Tibial artery (tissue), 4 donors: ENCODE results near the gene SNAPC4.

Source experiments
- DNase-seq, 2 donors: peaks; one replicate each; pipeline ENCODE4 v3.0.0-alpha.2; 2019
- H3K27ac ChIP-seq, 2 donors: fragments of 200-600 bp; sonication (generic) in 1 of 2; 1 replicate in 1 of 2; 2 replicates in 1 of 2; pipeline ENCODE4 v1.5.1; 2018 to 2019; ENCODE audit warnings: mild to moderate bottlenecking in 1 of 2
- H3K27me3 ChIP-seq, 2 donors: fragments of 200-600 bp; sonication (generic) in 1 of 2; one replicate each; pipeline versions ENCODE4 v1.5.1 to v1.6.0; 2016 to 2019
- H3K36me3 ChIP-seq, 3 donors: fragments of 200-600 bp; sonication (generic) in 2 of 3; one replicate each; pipeline ENCODE4 v1.5.1; 2016 to 2019; ENCODE audit warnings: mild to moderate bottlenecking in 2 of 3
- H3K4me1 ChIP-seq, 4 donors: fragments of 200-600 bp; sonication (generic) in 2 of 4; 1 replicate in 3 of 4; 2 replicates in 1 of 4; pipeline ENCODE4 v1.5.1; 2016 to 2019
- H3K4me3 ChIP-seq, 2 donors: fragments of 200-600 bp; sonication (generic) in 1 of 2; 1 replicate in 1 of 2; 2 replicates in 1 of 2; pipeline ENCODE4 v1.5.1; 2018 to 2019; ENCODE audit warnings: mild to moderate bottlenecking in 2 of 2
- H3K9me3 ChIP-seq, 3 donors: fragments of 200-600 bp; sonication (generic) in 1 of 3; one replicate each; pipeline ENCODE4 v1.5.1; 2016 to 2019
- CTCF ChIP-seq, 2 experiments: fragments of 200-600 bp in 1 of 2; fragments of 450-650 bp in 1 of 2; IDR thresholded peaks; one replicate each; pipeline ENCODE4 v1.5.1; 2017 to 2019; ENCODE audit warnings: antibody characterized with exemption in 2 of 2, mild to moderate bottlenecking in 1 of 2, moderate library complexity in 1 of 2
- intact Hi-C: fragments of 100-400 bp; cut with DNase I; formaldehyde crosslinking; loops from one replicate; pipeline ENCODE4 v1.15.0; 2023; ENCODE audit warnings: low total_unique reads

SNAPC4 gene

GRCh38 chr9:136419092-136419420 lies 19.1 kb upstream of the SNAPC4 start:
- peaks cover 88 to 100% (median 96%) of the 10 kb centered on the region in 3 donors for H3K36me3 ChIP-seq
- no peak overlapping the region for H3K4me3 ChIP-seq
- no peak for DNase-seq
- TF ChIP-seq CTCF (IDR thresholded peaks at IDR 0.05) = no peak
- no peak overlapping the region for H3K27ac ChIP-seq
- no peaks in the 10 kb centered on the region for H3K27me3 ChIP-seq
- no peaks in the 10 kb centered on the region for H3K9me3 ChIP-seq
- no peaks in the 10 kb centered on the region for H3K4me1 ChIP-seq
- intact Hi-C loops = no loop called here

- Histone ChIP-seq H3K9me3 (no peaks in the 10 kb centered on the region), H3K27me3 (no peaks in the 10 kb centered on the region), H3K4me1 (no peaks in the 10 kb centered on the region), H3K27ac (no peak overlapping the region), H3K4me3 (no peak overlapping the region), H3K36me3 (peaks cover 89 to 100% (median 96%) of the 10 kb centered on the region in 3 donors)
- no peak for TF ChIP-seq CTCF (IDR thresholded peaks at IDR 0.05)
- no peak for DNase-seq
- intact Hi-C loops = no loop called here
These were observed 18.5 kb upstream of the SNAPC4 start for GRCh38 chr9:136418182-136419091.

GRCh38 chr9:136416914-136417313 lies 16.9 kb upstream of the SNAPC4 start:
- intact Hi-C loops = no loop called here
- Histone ChIP-seq H3K27ac (no peak overlapping the region), H3K4me1 (peaks cover 0 to 5% (median 1%) of the 10 kb centered on the region in 4 donors), H3K4me3 (no peak overlapping the region), H3K36me3 (peaks cover 83 to 94% (median 93%) of the 10 kb centered on the region in 3 donors), H3K27me3 (no peaks in the 10 kb centered on the region), H3K9me3 (no peaks in the 10 kb centered on the region)
- TF ChIP-seq CTCF (IDR thresholded peaks at IDR 0.05) = no peak
- DNase-seq = no peak

- no peak overlapping the region for H3K27ac ChIP-seq
- H3K4me3 ChIP-seq = no peak overlapping the region
- H3K4me1 ChIP-seq = peaks cover 0 to 10% (median 5%) of the 10 kb centered on the region in 4 donors
- intact Hi-C loops = no loop called here
- DNase-seq = no peak
- TF ChIP-seq CTCF (IDR thresholded peaks at IDR 0.05) = no peak
- no peaks in the 10 kb centered on the region for H3K27me3 ChIP-seq
- H3K9me3 ChIP-seq = no peaks in the 10 kb centered on the region
- H3K36me3 ChIP-seq = peaks cover 78 to 89% (median 88%) of the 10 kb centered on the region in 3 donors
These were observed 16.5 kb upstream of the SNAPC4 start for GRCh38 chr9:136416427-136416826.

GRCh38 chr9:136412962-136413361 lies 13.0 kb upstream of the SNAPC4 start:
- intact Hi-C loops = no loop called here
- H3K36me3 ChIP-seq = peaks cover 45 to 58% (median 55%) of the 10 kb centered on the region in 3 donors
- no peak for TF ChIP-seq CTCF (IDR thresholded peaks at IDR 0.05)

More at GRCh38 chr9:136412962-136413361, 13.0 kb upstream of the SNAPC4 start:
- H3K4me3 ChIP-seq = no peak overlapping the region
- H3K27me3 ChIP-seq = no peaks in the 10 kb centered on the region
- H3K4me1 ChIP-seq = peaks cover 0 to 29% (median 24%) of the 10 kb centered on the region in 4 donors
- H3K9me3 ChIP-seq = no peaks in the 10 kb centered on the region
- no peak overlapping the region for H3K27ac ChIP-seq
- no peak for DNase-seq
